ENCODE data around the gene ATP9A.

The ATP9A gene

GRCh38 chr20:51566594-51566993, 201.6 kb downstream of the ATP9A start:
- no peak overlapping the region for H3K9ac ChIP-seq (ENCODE audit: low read length)
- H3K4me3 ChIP-seq (ENCODE audit: low read depth, low read length, poor library complexity, severe bottlenecking), result no peak overlapping the region
- no peaks in the 10 kb centered on the region; the same call in 1 of the 2 replicates for H3K36me3 ChIP-seq (ENCODE audit: insufficient read depth, low read length)
- no peak overlapping the region for H3K4me2 ChIP-seq (ENCODE audit: low read length)
- no peaks in the 10 kb centered on the region for H3K9me2 ChIP-seq (ENCODE audit: low read depth, low read length)
- H3F3A ChIP-seq (ENCODE audit: insufficient read depth, low read length), result no peaks in the 10 kb centered on the region
- H3K27me3 ChIP-seq (ENCODE audit: insufficient read depth, low read length), result peaks cover 33% of the 10 kb centered on the region; the same call in 1 of the 2 replicates
- peaks cover 11% of the 10 kb centered on the region for H3K4me1 ChIP-seq (ENCODE audit: insufficient read depth, low read length, severe bottlenecking)
- TF ChIP-seq EZH2 (IDR thresholded peaks at IDR 0.05; ENCODE audit: borderline replicate concordance, low read length), result no peak
- TF ChIP-seq, protein P1, sequence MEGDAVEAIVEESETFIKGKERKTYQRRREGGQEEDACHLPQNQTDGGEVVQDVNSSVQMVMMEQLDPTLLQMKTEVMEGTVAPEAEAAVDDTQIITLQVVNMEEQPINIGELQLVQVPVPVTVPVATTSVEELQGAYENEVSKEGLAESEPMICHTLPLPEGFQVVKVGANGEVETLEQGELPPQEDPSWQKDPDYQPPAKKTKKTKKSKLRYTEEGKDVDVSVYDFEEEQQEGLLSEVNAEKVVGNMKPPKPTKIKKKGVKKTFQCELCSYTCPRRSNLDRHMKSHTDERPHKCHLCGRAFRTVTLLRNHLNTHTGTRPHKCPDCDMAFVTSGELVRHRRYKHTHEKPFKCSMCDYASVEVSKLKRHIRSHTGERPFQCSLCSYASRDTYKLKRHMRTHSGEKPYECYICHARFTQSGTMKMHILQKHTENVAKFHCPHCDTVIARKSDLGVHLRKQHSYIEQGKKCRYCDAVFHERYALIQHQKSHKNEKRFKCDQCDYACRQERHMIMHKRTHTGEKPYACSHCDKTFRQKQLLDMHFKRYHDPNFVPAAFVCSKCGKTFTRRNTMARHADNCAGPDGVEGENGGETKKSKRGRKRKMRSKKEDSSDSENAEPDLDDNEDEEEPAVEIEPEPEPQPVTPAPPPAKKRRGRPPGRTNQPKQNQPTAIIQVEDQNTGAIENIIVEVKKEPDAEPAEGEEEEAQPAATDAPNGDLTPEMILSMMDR (IDR thresholded peaks at IDR 0.05; ENCODE audit: low read length), result no peak
- no peak overlapping the region for H2AFZ ChIP-seq (ENCODE audit: low read length)
- no peaks in the 10 kb centered on the region for H3K9me3 ChIP-seq (ENCODE audit: low read length)
- H3K27ac ChIP-seq (ENCODE audit: low read depth, low read length, poor library complexity, severe bottlenecking), result no peak overlapping the region
- no peaks in the 10 kb centered on the region for H4K20me1 ChIP-seq (ENCODE audit: insufficient read depth, low read length)
- no peaks in the 10 kb centered on the region for H3K79me2 ChIP-seq (ENCODE audit: insufficient read depth, low read length)

DNA sequence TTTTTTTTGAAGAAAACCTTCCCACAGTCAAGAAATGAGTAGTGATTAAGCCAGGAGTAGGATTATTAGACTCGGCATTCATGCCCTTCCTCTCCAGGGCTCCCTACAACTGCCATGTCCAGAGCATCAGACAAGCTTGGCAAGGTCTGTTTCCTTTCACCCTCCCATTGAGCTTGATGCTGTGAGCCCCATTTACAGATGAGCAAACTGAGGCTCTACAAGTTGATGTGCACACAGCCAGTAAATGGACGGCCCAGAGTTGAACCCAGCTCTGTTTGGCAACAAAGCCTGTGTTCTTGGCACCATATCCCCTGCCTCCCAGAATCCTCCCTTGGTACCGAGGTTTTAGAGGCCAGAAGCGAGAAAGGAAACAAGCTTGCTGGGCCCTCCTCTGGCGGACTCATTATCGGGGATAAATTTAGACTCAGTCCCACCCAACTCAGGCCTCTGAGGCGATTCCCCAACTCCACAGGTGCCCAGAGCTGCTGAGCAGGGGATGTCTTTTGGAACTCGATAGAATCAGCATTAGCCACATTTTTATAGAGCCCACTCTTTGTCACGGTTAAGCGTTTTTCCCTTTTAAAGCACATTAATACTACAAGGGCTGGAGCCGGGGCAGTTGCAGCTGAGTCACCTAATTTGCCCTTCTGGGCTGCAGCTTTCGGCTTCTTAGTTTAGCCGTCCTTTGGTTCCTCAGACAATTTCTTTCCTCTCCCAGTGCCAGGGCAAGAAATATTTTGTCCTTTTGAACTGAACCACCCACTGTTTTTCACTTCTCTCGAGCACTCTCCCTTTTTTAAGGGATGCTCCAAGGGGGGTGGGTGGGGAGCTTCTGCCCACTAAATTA, 202.7 kb downstream of the ATP9A start:
- no peak overlapping the region for H2AFZ ChIP-seq (ENCODE audit: low read length)
- no peak overlapping the region for H3K9ac ChIP-seq (ENCODE audit: low read length)
- no peak overlapping the region for H3K4me2 ChIP-seq (ENCODE audit: low read length)
- H3K79me2 ChIP-seq (ENCODE audit: insufficient read depth, low read length), result no peaks in the 10 kb centered on the region
- TF ChIP-seq, protein P1 (IDR thresholded peaks at IDR 0.05; ENCODE audit: low read length), result no peak
- no peak for TF ChIP-seq EZH2 (IDR thresholded peaks at IDR 0.05; ENCODE audit: borderline replicate concordance, low read length)
- no peaks in the 10 kb centered on the region for H3F3A ChIP-seq (ENCODE audit: insufficient read depth, low read length)
- no peak overlapping the region for H3K4me3 ChIP-seq (ENCODE audit: low read depth, low read length, poor library complexity, severe bottlenecking)
- H3K27me3 ChIP-seq (ENCODE audit: insufficient read depth, low read length), result peaks cover 39% of the 10 kb centered on the region; the same call in 1 of the 2 replicates
- no peaks in the 10 kb centered on the region for H3K9me3 ChIP-seq (ENCODE audit: low read length)
- no peaks in the 10 kb centered on the region for H4K20me1 ChIP-seq (ENCODE audit: insufficient read depth, low read length)
- H3K27ac ChIP-seq (ENCODE audit: low read depth, low read length, poor library complexity, severe bottlenecking), result no peak overlapping the region
- H3K36me3 ChIP-seq (ENCODE audit: insufficient read depth, low read length), result no peaks in the 10 kb centered on the region; the same call in 1 of the 2 replicates
- no peaks in the 10 kb centered on the region for H3K9me2 ChIP-seq (ENCODE audit: low read depth, low read length)
- peaks cover 11% of the 10 kb centered on the region for H3K4me1 ChIP-seq (ENCODE audit: insufficient read depth, low read length, severe bottlenecking)

DNA sequence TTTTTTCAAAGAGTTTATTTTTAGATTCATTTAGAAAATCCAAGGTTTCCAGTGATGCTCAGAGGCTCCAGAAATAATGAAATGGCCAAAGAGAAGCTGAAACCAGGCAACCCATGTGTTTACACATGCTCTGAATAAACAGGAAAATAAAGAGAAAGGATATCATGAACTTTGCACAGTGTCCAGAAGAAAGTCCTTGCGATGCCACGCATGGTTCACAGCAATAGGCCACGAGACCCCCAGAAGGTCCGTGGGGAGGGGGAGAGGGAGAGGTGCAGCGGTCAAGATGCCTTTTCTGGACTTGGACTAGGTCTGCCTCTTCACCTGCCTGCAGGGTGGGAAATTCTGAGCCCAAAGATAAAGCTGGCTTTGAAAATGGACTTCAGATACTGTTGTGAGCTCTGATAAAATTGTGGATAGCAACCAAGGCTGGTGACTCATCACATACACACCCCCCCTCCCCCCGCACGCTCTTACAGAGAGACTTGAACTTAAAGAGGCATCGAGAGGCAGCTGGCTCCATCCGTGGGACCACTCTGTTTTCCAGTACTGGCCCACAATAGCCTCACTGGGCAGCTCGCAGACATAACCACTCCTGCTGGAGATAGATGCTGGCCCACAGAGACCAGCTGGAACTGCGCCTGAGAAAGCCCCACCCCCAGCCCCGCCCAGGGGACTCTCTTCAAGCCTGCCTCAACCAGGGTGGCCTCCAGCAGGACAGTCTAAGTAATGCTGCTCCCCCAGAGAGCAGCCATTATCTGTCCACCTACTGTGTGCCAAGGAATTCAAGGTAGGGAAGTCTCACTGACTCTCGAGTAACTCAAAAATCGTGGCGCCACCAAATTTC, 204.5 kb downstream of the ATP9A start:
- Histone ChIP-seq H2AFZ (ENCODE audit: low read length) (no peak overlapping the region), H3K9me3 (ENCODE audit: low read length) (no peaks in the 10 kb centered on the region), H4K20me1 (ENCODE audit: insufficient read depth, low read length) (no peaks in the 10 kb centered on the region), H3K36me3 (ENCODE audit: insufficient read depth, low read length) (no peaks in the 10 kb centered on the region; the same call in 1 of the 2 replicates), H3K4me3 (ENCODE audit: low read depth, low read length, poor library complexity, severe bottlenecking) (no peak overlapping the region), H3K4me1 (ENCODE audit: insufficient read depth, low read length, severe bottlenecking) (peaks cover 11% of the 10 kb centered on the region), H3K4me2 (ENCODE audit: low read length) (no peak overlapping the region), H3F3A (ENCODE audit: insufficient read depth, low read length) (no peaks in the 10 kb centered on the region), H3K9ac (ENCODE audit: low read length) (no peak overlapping the region), H3K27ac (ENCODE audit: low read depth, low read length, poor library complexity, severe bottlenecking) (no peak overlapping the region), H3K9me2 (ENCODE audit: low read depth, low read length) (no peaks in the 10 kb centered on the region), H3K79me2 (ENCODE audit: insufficient read depth, low read length) (no peaks in the 10 kb centered on the region), H3K27me3 (ENCODE audit: insufficient read depth, low read length) (peaks cover 33% of the 10 kb centered on the region; the same call in 1 of the 2 replicates)
- no peak for TF ChIP-seq EZH2 (IDR thresholded peaks at IDR 0.05; ENCODE audit: borderline replicate concordance, low read length)
- TF ChIP-seq, protein P1 (IDR thresholded peaks at IDR 0.05; ENCODE audit: low read length), result no peak
